ENCODE data around the gene STIMATE. TPM values are rescaled to one million over a fixed set of nuclear protein-coding genes. Genes with fewer than 3 reads are reported as not detected.

The STIMATE gene
- total RNA-seq, 4 donors from 2014 or later = 8.2 to 33.0 (median 16.4) TPM

DNA sequence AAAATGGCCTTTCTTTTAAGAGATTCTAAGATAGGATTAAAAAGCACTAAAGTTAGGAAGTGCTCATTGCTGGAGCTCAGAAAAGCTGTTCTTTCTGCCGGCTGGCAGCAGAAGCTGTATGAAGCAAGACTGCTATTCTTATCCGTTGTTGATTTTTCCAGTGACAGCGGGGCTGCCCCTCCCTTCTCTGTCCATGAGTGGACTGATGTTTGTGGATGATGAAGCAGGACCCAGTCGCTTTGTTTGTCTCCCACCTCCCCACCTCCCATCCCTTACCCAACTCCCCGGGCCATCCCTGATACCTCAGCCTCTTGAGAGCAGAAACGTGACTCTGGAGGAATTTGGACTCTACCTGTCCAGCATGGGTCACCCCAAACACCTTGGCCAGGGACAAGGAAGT is 52.2 kb downstream of the STIMATE start:
- 40% methylated on average over 2 to 6 of the region's 6 CpGs for WGBS, 2 donors (ENCODE audit: low coverage in 1 of 2)
- intact Hi-C loops (cut with DNase I; ENCODE audit: low total_unique reads) = no loop called here
- in situ Hi-C loops (cut with MboI; ENCODE audit: low pct_ligation_motif_present in 1 of 4, low pct_unique_long_range_greater_than_20kb in 1 of 4, low sequenced_read_pairs in 3 of 4) = loop anchor here in 3 of 4 donors (10.0 to 25.0 kb wide), 3 partner anchors 220 to 242 kb away; no protein-coding TSS in a partner anchor
- H3K9me3 ChIP-seq = no peaks in the 10 kb centered on the region
- peak overlapping the region; percentile 56 to 77 (median 62) for H3K27ac ChIP-seq
- H3K36me3 ChIP-seq = peaks cover 0 to 4% (median 0%) of the 10 kb centered on the region in 4 donors
- no peaks in the 10 kb centered on the region for H3K27me3 ChIP-seq
- peaks cover 0 to 25% (median 4%) of the 10 kb centered on the region in 4 donors for H3K4me1 ChIP-seq
- TF ChIP-seq POLR2AphosphoS5 (IDR thresholded peaks at IDR 0.05) (peak; percentile 19 to 55 (median 51)), EP300 (IDR thresholded peaks at IDR 0.05; ENCODE audit: low read depth) (no peak), POLR2A (IDR thresholded peaks at IDR 0.05) (no peak)
- TF ChIP-seq, protein P1, sequence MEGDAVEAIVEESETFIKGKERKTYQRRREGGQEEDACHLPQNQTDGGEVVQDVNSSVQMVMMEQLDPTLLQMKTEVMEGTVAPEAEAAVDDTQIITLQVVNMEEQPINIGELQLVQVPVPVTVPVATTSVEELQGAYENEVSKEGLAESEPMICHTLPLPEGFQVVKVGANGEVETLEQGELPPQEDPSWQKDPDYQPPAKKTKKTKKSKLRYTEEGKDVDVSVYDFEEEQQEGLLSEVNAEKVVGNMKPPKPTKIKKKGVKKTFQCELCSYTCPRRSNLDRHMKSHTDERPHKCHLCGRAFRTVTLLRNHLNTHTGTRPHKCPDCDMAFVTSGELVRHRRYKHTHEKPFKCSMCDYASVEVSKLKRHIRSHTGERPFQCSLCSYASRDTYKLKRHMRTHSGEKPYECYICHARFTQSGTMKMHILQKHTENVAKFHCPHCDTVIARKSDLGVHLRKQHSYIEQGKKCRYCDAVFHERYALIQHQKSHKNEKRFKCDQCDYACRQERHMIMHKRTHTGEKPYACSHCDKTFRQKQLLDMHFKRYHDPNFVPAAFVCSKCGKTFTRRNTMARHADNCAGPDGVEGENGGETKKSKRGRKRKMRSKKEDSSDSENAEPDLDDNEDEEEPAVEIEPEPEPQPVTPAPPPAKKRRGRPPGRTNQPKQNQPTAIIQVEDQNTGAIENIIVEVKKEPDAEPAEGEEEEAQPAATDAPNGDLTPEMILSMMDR (IDR thresholded peaks at IDR 0.05) = no peak
- DNase-seq = peak; percentile 40
- H3K4me3 ChIP-seq = no peak overlapping the region

DNA sequence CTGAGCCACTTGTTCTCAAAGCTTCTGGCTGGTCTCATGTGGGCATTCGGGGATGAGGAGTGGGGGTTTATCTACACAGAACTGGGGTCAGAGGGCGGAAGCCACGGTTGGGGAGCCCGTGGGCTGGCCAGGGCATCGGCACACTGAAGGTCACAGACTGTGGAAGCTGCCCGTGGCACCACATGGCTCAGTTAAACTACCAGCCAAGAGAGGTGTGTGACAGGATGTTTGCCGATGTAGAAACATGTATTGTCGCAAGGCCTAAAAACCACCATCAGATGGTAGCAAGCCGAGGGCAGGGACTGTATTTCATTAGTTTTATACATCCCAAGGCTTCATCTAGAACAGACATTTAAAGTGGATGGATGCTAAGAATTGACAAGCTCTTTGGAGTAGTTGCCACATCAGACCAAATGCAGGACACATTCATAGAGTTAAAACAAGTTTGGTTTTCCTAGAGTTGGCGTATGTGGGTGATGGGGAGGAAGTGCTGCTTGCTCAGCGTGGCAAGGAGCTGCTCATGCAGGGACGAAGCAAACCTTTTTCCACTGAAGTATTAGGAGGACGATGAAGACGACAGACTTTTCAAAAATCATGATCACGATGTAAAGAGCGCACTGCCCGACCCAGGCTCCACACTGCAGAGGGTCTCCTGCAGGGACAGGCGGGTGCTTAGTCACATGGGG is 52.9 kb downstream of the STIMATE start:
- Histone ChIP-seq H3K4me1 (peaks cover 0 to 25% (median 4%) of the 10 kb centered on the region in 4 donors), H3K36me3 (peaks cover 0 to under 1% (median 0%) of the 10 kb centered on the region in 4 donors), H3K9me3 (no peaks in the 10 kb centered on the region), H3K27me3 (no peaks in the 10 kb centered on the region), H3K4me3 (no peak overlapping the region), H3K27ac (peak overlapping the region; percentile 56 to 77 (median 62))
- in situ Hi-C loops (cut with MboI; ENCODE audit: low pct_ligation_motif_present in 1 of 4, low pct_unique_long_range_greater_than_20kb in 1 of 4, low sequenced_read_pairs in 3 of 4) (loop anchor here in 3 of 4 donors (10.0 to 25.0 kb wide), 3 partner anchors 220 to 243 kb away; no protein-coding TSS in a partner anchor), intact Hi-C loops (cut with DNase I; ENCODE audit: low total_unique reads) (no loop called here)
- TF ChIP-seq POLR2A (IDR thresholded peaks at IDR 0.05) = no peak
- TF ChIP-seq, protein P1 (IDR thresholded peaks at IDR 0.05) = no peak
- no peak for TF ChIP-seq EP300 (IDR thresholded peaks at IDR 0.05; ENCODE audit: low read depth)
- no peak for TF ChIP-seq POLR2AphosphoS5 (IDR thresholded peaks at IDR 0.05)
- DNase-seq = no peak
- WGBS, 2 donors (ENCODE audit: low coverage in 1 of 2) = 85 to 88% methylated on average over 8 to 18 of the region's 18 CpGs

DNA sequence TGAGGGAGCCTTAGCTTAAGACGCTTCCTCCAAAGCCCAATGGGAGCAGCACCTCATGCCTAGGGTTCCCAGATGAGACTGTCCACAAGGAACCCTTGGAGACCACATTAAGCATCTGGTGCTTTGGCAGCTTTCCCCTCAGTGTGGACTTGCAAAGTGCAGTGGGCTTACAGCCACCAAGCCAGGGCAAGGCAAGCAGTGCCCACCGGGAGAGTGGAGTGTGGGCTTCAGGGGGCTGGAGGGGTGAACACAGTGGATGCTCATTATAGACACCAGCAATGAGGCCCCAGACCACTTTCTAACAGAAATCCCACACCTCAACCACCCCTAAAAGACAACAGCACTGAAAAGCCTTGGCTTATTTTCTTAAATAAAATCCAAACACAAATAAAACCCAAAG is 53.5 kb downstream of the STIMATE start:
- H3K27ac ChIP-seq = peak overlapping the region; percentile 56 to 77 (median 62)
- H3K4me1 ChIP-seq = peaks cover 0 to 25% (median 4%) of the 10 kb centered on the region in 4 donors
- intact Hi-C loops (cut with DNase I; ENCODE audit: low total_unique reads) (no loop called here), in situ Hi-C loops (cut with MboI; ENCODE audit: low pct_ligation_motif_present in 1 of 4, low pct_unique_long_range_greater_than_20kb in 1 of 4, low sequenced_read_pairs in 3 of 4) (loop anchor here in 3 of 4 donors (10.0 to 25.0 kb wide), 3 partner anchors 221 to 243 kb away; no protein-coding TSS in a partner anchor)
- DNase-seq = no peak
- H3K9me3 ChIP-seq = no peaks in the 10 kb centered on the region
- H3K36me3 ChIP-seq = no peaks in the 10 kb centered on the region
- TF ChIP-seq, protein P1 (IDR thresholded peaks at IDR 0.05) = no peak
- TF ChIP-seq POLR2AphosphoS5 (IDR thresholded peaks at IDR 0.05) (no peak), POLR2A (IDR thresholded peaks at IDR 0.05) (no peak), EP300 (IDR thresholded peaks at IDR 0.05; ENCODE audit: low read depth) (no peak)
- H3K27me3 ChIP-seq = no peaks in the 10 kb centered on the region
- WGBS, 2 donors (ENCODE audit: low coverage in 1 of 2) = 95% methylated on average over 2 of the region's 2 CpGs; no CpG with 5 or more reads in 1 of the 2 donors
- no peak overlapping the region for H3K4me3 ChIP-seq

DNA sequence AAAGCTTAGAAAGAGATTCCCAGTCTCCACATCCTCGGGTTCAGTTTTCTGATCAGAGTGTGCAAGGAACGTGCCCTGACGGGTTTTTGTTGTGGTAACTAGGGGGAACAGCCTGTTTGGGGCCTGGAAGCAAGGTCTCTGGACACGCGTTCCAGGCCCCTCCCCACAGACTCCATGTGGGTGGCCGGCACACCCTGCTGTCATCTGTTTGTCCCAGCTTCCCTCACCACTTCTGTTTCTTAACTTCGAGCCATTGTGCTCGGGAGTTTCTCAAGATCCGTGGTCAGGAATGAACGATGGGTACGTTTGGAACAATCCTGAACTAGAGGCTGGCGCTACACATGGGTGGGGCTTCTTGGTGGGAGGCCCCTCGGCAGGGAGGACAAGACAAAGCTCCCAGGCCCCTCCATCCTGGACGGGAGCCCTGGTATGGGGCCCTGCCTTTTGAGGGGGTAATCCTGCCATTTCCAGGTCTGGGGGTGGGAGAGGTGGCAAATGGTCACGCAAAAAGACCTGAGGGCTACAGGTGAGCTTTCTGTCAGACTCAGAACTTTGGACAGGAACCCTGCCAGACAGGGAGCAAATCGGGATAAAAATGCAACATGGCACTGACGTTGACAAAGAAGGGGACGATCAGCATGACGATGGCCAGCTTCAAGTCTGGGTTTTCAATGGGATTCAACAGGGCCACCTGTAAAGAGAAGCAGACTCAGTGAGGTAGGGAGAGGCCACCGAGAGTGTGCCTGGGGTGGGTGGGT is 54.1 kb downstream of the STIMATE start:
- intact Hi-C loops (cut with DNase I; ENCODE audit: low total_unique reads) = no loop called here
- no peaks in the 10 kb centered on the region for H3K27me3 ChIP-seq
- 73 to 81% methylated on average over 6 to 20 of the region's 20 CpGs for WGBS, 2 donors (ENCODE audit: low coverage in 1 of 2)
- H3K27ac ChIP-seq = peak overlapping the region in 2 of 4 donors; percentile 62 to 77
- H3K9me3 ChIP-seq = no peaks in the 10 kb centered on the region
- no peaks in the 10 kb centered on the region for H3K36me3 ChIP-seq
- no peak for DNase-seq
- H3K4me3 ChIP-seq = no peak overlapping the region
- in situ Hi-C loops (cut with MboI; ENCODE audit: low pct_ligation_motif_present in 1 of 4, low pct_unique_long_range_greater_than_20kb in 1 of 4, low sequenced_read_pairs in 3 of 4) = loop anchor here in 3 of 4 donors (10.0 to 25.0 kb wide), 3 partner anchors 222 to 244 kb away; no protein-coding TSS in a partner anchor
- TF ChIP-seq EP300 (IDR thresholded peaks at IDR 0.05; ENCODE audit: low read depth) (no peak), POLR2A (IDR thresholded peaks at IDR 0.05) (no peak), POLR2AphosphoS5 (IDR thresholded peaks at IDR 0.05) (no peak)
- TF ChIP-seq, protein P1 (IDR thresholded peaks at IDR 0.05) = no peak
- H3K4me1 ChIP-seq = peaks cover 0 to 25% (median 4%) of the 10 kb centered on the region in 4 donors
